Posterior vena cava (tissue), 2 donors: ENCODE measurements around the gene LRIT3. TPM values are rescaled to one million over a fixed set of nuclear protein-coding genes. Genes with fewer than 3 reads are reported as not detected.

Source experiments
- DNase-seq: peaks from one replicate; pipeline ENCODE4 v3.0.0-alpha.2; 2020; ENCODE audit warnings: low spot score
- intact Hi-C, 2 donors: fragments of 100-400 bp; cut with DNase I; formaldehyde crosslinking; loops; one replicate each; pipeline versions ENCODE4 v1.14.1 to v1.14.2; 2022 to 2023
- total RNA-seq, 2 donors: library from RNA; stranded (reverse); fragmentation: NEBNext Ultra II Directional; extraction: Animal tissue kit (Norgen Biotek cat#: 25700); gene quantifications; one replicate each; pipeline ENCODE4 v1.2.1, GENCODE V29; 2021
- donor health status: DM: yes; HTN: yes; CAD: no.
- donor health status: DM: yes; HTN: yes; CAD: no.

The LRIT3 gene
- total RNA-seq, 2 donors from 2014 or later: 0.09 to 0.14 TPM

DNA sequence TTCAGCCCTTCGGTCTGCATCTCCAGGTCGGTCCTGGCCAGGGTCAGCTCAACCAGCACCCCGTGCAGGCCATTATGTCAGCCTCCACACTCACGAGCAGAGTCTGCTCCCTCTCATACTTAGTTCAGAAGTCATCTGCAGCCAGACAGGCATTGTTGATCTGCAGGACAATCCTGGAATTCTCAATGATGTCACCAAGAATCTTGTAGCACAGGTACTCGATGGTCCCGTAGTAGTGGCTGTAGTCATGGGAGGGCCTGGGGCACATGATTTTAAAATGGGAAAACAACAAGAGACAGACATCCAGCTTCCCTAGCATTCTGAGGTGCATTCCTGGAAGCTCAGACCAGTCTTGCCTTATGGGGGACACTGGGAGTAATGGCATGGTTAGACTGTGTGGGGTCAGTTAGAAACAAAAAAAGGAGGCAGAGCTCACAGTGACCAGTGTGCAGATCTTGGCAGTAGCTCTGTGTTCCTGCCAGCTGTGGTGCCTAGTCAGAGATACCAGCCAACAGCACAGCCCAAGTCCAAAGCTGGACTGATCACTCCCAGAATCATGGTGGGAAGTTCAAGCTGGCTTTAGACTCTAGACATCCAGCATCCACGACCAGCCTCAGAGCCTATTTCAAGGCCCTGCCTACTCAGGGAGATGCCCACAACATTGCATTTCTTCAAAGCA, 31.9 kb downstream of the LRIT3 start:
- DNase-seq: no peak
- intact Hi-C loops: no loop called here

DNA sequence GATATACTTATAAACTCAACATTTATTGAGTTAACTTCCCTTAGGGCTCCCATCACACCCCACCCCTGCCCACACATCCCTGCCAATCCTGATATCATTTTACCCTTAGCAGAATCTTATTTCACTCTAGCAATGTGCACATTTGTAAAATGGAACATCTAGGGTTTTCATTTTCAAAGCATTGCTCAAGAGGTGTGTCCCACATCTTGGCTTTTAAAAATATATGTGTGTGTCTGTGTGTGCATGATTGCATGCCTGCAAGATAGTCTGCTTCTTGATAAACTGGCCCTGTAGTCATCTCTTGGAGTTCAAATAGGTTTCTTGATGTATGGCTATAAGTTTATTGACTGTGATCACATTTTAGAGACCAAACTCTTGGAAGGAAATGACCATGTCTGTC, 38.4 kb downstream of the LRIT3 start:
- intact Hi-C loops: no loop called here
- no peak for DNase-seq

DNA sequence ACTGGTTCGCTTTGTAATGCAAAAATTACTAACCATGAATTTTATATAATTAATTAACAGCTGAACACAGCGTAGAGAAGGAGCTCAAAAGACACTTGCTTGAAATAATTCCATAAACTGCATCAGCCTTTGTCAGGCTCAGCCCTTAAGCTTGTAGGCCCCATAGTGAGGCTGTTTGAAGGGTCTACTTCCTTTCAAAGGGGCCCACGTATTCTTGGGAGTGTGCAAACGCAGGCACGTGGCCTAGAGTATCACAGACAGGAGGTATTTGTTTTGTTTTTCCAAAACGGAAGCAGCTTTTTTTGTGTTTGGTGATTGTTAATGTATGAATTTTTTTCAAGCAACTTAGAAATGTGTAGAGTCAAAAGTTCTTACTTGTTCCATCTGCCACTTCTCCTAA, 39.2 kb downstream of the LRIT3 start:
- DNase-seq: no peak
- intact Hi-C loops: no loop called here

DNA sequence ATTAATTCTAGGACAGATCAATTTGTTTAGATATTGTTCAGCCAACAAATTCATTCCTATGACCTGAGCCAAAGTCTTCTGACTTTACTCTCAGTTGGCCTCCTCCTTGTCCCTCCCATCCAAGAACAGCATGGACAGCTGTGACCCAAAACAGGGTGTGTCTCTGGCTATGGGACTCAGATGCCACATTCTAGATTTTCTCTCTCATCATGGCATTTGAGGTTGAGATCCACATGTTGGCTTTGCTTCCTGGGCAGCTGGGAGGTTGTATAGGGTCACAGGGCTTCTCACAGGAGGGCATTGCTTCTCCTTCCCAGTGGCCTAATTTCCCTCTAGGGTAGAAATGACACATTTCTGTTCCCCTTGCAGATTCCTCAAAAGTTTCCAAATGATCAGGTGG, 42.2 kb downstream of the LRIT3 start:
- intact Hi-C loops: no loop called here

DNA sequence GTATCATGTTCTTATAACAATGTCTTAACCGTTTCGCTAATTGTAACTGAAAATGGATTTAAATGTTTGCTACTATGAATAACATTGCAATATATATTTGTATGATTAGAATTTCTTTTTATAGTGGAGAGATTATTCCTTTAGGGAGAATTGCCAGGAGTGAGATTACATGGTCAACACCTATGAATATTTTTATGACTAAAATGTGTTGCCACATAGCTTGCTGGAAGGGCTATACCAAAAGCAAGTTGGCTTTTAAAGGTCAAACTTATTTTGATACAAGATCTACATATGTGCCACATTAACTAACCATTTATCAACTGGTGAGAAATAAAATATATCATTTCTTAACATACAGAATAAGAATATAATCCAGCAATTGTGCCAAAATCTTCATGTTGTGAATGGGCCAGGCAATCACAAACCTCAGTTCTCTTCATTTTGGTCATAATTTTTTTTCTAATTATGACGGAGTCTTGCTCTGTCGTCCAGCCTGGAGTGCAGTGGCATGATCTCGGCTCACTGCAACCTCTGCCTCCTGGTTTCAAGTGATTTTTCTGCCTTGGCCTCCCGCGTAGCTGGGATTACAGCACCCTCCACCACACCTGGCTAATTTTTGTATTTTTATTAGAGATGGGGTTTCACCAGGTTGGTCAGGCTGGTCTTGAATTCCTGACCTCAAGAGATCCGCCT, 54.8 kb downstream of the LRIT3 start:
- intact Hi-C loops: no loop called here
- DNase-seq: no peak

More for the DNA sequence above, 42.2 kb downstream of the LRIT3 start:
- DNase-seq: no peak

DNA sequence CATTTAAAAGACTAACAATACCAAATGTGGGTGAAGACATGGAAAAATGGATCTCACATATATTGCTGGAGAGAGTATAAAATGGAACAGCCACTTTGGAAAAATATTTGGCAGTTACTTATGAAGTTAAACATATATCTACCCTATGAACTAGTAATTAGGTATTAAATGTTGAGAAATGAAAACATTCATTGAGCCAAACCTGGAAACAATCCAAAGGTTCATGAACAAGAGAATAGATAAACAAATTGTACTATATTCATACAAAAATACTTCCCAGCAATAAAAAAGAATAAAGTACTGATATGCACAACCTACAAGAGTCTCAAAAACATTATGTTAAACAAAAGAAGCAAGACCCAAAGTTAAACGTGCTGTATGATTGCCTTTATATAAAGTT, 60.8 kb downstream of the LRIT3 start:
- DNase-seq: no peak
- intact Hi-C loops: no loop called here

DNA sequence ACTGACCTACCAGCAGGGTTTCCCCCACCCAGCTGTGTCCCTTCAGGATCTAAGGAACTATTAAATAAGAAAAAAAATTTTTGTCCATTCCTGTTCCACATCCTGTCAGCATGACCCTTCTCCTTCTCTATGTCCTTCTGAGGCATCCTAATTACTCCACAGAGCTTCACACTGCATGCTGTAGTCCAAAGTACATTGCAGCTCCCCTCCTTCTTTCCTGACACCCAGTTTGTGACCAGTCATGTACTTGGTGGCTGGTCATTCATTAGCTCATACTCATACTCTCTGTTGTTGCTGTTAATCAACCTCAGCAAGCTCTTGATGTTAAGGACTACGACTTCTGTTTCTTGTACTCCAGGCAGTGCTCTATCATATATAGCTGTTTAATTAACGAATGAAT, 62.3 kb downstream of the LRIT3 start:
- no peak for DNase-seq
- intact Hi-C loops: no loop called here

DNA sequence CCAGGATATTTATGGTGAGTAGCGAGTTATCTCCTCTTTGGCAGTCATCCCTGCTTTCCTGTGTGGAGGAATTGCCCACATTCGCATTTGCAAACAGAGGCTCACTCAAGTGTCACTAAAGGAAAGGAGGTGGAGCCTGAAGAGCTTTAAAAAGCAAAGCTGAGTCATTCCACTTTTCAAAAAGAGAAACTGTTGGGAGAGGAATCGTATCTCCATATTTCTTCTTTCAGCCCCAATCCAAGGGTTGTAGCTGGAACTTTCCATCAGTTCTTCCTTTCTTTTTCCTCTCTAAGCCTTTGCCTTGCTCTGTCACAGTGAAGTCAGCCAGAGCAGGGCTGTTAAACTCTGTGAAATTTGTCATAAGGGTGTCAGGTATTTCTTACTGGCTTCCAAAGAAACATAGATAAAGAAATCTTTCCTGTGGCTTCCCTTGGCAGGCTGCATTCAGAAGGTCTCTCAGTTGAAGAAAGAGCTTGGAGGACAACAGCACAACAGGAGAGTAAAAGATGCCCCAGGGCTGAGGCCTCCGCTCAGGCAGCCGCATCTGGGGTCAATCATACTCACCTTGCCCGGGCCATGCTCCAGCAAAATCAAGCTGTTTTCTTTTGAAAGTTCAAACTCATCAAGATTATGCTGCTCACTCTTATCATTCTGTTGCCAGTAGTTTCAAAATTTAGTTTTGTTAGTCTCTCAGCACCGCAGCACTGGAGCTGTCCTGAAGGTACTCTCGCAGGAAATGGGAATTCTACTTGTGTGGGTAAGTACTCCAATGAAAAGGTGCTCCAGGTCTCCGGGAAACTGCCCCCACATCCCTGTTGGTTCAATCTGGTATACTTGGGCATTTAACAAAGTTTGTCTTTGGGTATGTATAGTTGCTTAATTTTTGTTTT, 65.0 kb downstream of the LRIT3 start, which contains the start of gene EGF:
Gene EGF, plus strand, starts transcription at position 178 of the 890 bp plus-strand sequence. Its CDS starts 453 bp downstream, at position 631.
- intact Hi-C loops: no loop called here

DNA sequence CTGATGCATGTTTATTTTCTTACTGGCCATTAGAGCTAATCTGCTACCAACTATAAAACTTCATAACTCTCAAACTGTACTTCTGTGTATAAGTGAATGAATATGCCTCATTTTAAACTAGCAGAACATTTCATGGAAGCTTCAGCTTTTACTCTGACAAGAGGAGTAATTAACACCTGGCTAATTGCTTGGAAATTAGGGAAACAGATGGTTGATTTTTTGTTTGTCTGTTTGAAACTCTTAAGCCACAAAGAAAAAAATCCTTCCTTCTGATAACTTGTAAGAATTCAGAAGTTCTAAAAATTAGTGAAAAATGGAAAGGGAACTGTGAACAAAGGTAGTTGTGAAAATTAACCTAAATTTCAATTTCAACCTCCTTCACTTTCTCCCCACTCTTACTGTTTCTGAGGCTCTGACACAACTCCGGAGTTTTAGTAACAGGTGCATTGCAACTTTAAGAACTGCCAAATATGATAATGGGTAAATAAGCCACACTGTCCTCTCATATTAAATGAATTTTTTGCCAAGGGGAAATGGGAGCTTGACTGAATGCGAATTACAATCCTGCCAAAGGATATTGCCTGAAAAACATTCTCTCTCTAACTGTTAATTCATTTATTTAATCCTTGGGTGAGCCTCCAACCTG, 65.8 kb downstream of the LRIT3 start:
- no peak for DNase-seq
- intact Hi-C loops: no loop called here

More for the DNA sequence above, 65.0 kb downstream of the LRIT3 start, which contains the start of gene EGF:
- DNase-seq: no peak

DNA sequence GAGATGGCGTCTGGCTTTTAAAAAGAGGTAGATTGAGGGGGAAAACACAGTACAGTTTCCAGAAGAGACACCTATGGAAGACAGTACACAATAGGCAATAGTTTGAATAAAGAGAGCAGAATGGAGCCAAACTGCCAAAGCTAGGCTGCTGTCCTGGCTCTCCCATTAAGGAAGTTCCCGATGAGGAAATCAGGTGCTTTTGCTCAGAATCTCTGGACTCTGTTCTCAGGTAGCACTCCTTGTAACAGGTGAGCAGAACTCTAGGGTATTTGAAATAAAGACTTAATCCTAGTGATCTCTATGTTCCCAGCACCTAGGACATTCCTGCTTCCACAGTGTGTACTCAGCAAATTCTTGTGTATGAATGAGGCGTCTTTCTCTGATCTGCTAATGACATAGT, 66.4 kb downstream of the LRIT3 start:
- no peak for DNase-seq
- intact Hi-C loops: no loop called here

DNA sequence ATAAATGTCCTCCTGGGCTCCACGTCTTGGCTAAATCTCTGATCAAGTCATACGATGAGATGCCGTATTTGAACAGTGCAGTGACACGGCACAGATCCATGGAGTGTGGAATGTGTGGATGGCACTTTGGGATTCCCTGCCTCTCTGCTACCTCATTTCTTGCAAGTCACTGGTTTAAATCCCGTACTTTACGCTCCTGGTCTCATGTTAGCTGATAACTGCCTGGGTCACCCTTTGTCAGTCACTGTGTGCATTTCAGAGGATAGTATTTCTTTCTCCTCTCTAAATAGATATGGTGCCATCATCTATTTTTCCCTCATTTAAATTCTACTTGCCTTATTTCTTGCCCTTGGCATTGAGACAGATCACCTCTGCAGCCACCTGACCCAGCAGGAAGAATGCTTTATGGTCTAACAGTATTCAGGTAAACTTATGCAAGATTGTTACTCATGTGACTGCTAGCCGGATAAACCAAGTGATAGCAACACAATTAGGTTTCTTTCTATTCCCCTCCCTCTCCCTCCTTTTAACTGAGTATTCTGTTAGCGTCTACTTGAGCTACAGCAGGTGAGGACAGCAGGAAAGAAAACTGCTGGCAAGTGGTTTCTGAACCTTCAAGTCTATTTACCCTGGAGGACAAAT, 67.6 kb downstream of the LRIT3 start:
- intact Hi-C loops: no loop called here
- DNase-seq: no peak

DNA sequence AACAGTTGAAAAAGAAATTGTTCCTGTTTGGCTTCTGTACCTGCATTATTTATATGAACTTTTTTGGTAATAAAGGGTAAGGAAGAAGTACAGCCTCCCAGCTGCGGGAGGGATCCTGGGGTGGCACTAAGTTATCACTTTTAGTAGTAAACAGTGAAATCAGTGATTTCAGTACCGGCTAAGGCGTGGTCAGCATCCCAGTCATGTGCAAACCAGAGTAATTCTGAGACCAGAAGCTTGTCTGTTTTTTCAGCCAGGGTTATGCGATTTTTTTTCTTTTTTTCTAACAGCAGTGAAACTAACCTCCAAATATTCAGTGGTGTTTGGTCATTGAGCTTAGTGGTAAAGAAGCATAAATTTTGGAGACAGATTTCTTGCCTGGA, 68.1 kb downstream of the LRIT3 start:
- DNase-seq: no peak
- intact Hi-C loops: no loop called here

DNA sequence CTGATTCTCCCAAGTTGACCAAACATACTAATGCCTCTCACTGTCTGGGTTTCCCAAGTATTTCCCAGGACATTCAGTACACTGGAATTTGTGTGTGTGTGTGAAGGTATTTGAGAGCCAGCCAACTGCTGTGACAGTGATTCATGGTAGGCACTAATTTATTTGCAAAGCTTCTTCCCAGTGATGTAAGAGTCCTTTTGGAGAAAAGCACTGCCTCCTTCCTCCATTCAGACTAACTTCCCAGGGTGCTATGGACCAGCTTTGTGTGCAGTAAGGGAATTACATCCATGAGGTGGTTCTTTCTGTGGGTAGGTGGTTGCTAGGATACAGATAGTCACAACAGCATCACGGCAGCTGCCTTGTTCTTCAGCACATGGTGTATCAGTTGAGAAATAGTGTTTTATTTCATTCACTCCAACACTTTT, 73.5 kb downstream of the LRIT3 start:
- no peak for DNase-seq
- intact Hi-C loops: loop anchor here in 1 of 2 donors (5.0 kb wide), 1 partner anchor 206 kb away; no protein-coding TSS in a partner anchor

Other genes with a start within 250 kb of the LRIT3 start
- gene CASP6, start 144.7 kb upstream of the LRIT3 start, total RNA-seq: 10 to 100 TPM; 10.5 to 11.6 TPM
- gene PLA2G12A, start 118.0 kb upstream of the LRIT3 start, total RNA-seq: 10 to 100 TPM; 26.9 to 31.9 TPM
- 10 to 100 TPM; 21.1 to 33.9 TPM for gene CFI, start 46.1 kb upstream of the LRIT3 start, total RNA-seq
- 10 to 100 TPM in 1 of 2 donors, 1 to 10 TPM in 1; 9.4 to 14.6 TPM for gene GAR1, start 32.3 kb upstream of the LRIT3 start, total RNA-seq
- under 1 TPM; 0.19 to 0.28 TPM for gene RRH, start 20.1 kb upstream of the LRIT3 start, total RNA-seq
- gene EGF, start 64.8 kb downstream of the LRIT3 start, total RNA-seq: under 1 TPM in 1 of 2 donors, not detected in 1; 0.14 TPM